Right ventricle myocardium inferior (tissue), 1 donor: ENCODE data around the gene TRABD2B. TPM values are rescaled to one million over a fixed set of nuclear protein-coding genes. Genes with fewer than 3 reads are reported as not detected.

Experiments used
- ATAC-seq: fragments of 200-7000 bp; cut with Tn5 transposase; one replicate; pipeline ENCODE4 v1.9.1; 2020; ENCODE audit warnings: mild to moderate bottlenecking, moderate library complexity
- DNase-seq: peaks from one replicate; pipeline ENCODE4 v3.0.0; 2021; ENCODE audit errors: missing footprints
- intact Hi-C: fragments of 100-400 bp; cut with DNase I; formaldehyde crosslinking; loops from one replicate; pipeline ENCODE4 v1.11.0; 2022
- total RNA-seq: library from RNA; stranded (reverse); fragmentation: NEBNext Ultra II Directional; extraction: Animal tissue kit (Norgen Biotek cat#: 25700); gene quantifications from one replicate; pipeline ENCODE4 v1.2.1, GENCODE V29; 2021
- donor health status: DM: no; HTN: yes; CAD: no; lungs with severe emphysema.

The TRABD2B gene
- total RNA-seq, 1 donor from 2014 or later: 0.57 TPM

DNA sequence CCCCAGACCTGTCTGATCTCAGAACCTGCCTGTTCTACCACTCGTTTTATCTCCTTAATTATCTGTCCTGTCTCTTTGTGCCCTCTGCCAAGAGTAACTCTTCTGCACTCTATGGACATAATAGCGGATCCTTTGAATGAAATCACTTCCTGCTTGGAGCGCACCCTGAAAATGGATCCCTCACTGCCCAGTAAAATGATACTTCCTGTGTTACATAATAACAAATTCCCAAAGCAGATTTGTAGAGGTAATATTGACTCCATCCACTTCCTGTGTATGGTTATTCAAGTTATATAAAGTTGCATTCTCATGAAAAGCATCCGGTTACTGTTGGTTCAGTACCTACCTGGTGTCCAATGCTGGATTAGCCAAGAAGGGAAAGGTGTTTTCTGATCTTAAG, 246.0 kb downstream of the TRABD2B start:
- intact Hi-C loops: no loop called here
- DNase-seq (no peak), ATAC-seq (no peak)

DNA sequence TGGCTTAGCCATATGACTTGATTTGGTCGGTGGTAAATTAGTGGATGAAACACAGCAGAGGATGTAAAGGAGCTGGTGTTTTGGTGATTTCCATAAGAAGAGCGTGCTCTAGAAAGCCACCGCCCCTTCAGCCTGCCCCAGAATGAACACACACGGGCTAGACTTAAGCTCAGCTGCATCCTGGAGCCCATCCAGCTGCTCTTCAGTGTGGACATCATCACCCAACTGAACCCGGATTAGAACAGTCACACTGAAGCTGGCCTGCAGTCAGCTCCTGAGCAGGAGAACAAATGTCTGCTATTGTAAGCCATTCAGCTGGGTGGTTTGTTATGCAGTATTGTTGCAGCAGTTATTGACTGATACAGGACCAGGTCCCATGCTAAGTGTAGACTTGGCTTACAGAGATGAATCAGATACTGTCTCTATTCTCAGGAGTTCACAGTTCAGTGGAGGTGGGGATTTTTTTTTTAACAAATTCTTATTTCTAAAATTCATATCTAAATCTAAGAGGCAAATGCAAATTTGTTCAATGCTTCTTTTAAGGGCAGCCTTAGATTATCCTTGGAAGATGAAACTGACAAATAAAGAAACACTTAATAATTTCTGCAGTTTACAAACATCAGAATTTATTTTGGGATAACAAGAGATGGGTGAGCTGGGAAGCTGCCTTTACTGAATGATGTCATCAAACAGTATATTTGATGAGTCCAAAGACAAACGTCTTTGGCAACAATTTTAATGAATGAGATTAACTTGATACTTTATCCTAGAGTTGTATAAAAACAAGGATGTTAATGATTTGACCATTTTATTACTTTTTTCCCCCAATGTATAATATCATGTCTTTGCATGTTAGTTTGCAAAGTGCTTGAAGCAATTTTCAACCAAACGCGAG, 251.2 kb downstream of the TRABD2B start:
- intact Hi-C loops: no loop called here
- DNase-seq: no peak
- peak; percentile 62 for ATAC-seq

DNA sequence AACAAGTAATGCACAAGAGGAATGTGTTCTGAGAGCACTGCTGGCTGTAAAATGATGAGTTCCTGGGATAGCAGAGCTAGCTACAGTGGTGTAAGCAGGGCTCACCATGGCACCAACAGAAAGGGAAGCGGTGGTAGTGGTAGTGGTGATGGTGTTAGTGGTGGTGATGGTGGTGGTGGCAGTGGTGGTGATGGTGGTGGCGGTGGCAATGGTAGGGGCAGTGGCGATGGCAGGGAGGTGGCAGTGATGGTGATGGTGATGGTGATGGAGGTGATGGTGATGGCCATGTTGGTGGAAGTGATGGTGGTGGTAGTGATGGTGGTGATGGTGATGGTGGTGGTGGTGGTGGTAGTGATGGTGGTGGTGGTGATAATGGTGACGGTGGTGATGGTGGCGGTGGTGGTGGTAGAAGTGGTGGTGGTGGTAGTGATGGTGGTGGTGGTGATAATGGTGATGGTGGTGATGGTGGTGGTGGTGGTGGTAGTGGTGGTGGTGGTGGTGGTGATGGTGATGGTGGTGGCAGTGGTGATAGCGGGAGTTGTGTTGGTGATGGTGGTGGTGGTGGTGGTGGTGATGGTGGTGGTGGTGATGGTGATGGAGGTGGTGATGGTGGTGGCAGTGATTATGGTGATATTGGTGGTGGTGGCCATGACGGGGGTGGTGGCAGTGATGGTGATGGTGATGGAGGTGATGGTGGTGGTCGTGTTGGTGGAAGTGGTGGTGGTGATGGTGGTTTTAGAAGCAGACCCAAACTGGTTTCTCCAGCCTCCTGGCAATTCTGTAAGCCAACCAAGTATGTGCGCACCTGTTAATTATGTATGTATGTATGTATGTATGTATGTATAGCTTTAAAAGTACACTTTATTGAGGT, 254.1 kb downstream of the TRABD2B start:
- ATAC-seq: no peak
- intact Hi-C loops: no loop called here
- no peak for DNase-seq

DNA sequence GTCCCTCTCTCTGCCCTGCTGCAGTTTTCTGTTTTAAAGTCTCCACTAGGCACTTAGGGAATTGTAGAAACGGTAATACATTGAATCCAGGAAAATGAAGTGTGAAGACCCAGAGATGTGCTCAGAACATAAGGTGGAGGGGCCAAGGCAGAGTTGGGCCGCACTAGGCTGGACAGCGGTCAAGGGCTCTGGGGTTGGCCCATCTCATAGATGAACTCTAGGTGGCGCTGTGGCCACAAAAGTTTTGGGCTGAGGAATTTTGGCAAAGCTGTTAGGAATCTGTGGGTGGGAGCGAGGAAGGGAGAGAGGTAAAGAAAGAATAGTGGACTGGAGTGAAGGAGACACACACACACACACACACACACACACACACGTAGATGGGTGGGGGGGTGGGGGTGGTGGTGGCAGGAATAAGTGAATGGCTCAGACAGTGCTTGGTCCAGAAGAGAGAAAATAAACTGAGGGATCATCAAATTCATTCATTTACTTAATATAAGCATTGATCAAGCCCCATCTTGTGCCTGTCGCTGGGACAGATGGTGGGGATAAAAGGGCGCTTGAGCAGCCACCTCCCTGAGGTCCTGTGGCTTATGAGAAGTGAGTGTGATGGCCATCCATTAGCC, 258.5 kb downstream of the TRABD2B start:
- ATAC-seq: peak; percentile 79
- intact Hi-C loops: loop anchor here (2.0 to 10.0 kb wide), 4 partner anchors 44 to 322 kb away; partner anchors contain the start of gene TRABD2B

DNA sequence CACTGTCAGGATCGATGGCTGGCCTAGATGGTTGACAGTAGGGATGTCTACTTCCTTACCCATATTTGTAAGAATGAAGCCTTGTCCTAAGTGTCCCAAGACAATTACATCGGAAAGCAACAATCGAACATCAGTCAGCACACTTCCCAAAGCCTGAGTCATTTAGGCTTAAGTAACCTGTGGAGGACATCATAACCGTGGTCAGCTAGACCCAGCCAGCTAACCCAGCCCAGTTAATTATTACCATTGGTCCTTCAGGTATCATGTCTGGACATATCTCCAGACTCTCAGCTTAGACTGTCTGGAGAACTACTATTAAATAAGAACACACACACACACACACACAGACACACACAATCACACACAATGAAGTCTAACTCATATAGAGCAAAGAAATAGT, 264.7 kb downstream of the TRABD2B start:
- DNase-seq (no peak), ATAC-seq (no peak)
- intact Hi-C loops: loop anchor here (10.0 kb wide), 1 partner anchor 162 kb away; no protein-coding TSS in a partner anchor

More for the DNA sequence above, 258.5 kb downstream of the TRABD2B start:
- no peak for DNase-seq

DNA sequence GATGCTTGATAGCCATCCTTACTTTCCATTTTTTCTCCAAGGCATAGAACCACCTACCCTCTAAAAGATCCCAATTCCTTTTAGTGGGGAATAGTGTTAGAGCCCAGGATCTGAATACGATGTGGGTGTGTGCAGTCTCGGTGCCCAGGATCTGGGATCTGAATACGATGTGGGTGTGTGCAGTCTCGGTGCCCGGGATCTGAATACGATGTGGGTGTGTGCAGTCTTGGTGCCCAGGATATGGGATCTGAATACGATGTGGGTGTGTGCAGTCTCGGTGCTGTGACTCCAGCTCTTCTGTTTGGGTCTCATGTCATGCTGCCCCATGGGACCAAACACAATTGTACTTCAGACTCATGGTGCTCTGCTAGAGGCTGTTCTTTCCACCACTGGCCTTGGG, 265.5 kb downstream of the TRABD2B start:
- intact Hi-C loops: loop anchor here (10.0 kb wide), 1 partner anchor 163 kb away; no protein-coding TSS in a partner anchor
- ATAC-seq: no peak
- DNase-seq: no peak

DNA sequence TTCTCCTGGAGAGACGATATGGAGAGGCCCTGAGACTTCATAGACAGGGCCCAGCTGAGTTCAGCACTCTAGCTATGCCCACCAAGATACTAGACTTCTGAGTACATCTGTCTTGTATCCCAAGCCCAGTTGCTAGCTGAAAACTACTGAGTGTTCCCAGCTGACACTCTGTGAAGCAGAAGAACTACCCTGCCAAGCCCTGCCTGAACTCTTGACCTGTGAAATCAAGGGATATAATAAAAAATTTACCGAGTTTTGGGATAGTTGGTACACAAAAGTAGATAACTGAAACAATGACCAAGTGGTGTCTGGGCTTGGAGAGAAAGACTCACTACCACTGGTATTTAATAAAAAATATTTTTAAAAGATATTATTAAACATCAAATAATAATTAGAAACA, 267.5 kb downstream of the TRABD2B start:
- no peak for ATAC-seq
- intact Hi-C loops: loop anchor here (5.0 to 10.0 kb wide), 2 partner anchors 165 to 297 kb away; no protein-coding TSS in a partner anchor
- DNase-seq: no peak

DNA sequence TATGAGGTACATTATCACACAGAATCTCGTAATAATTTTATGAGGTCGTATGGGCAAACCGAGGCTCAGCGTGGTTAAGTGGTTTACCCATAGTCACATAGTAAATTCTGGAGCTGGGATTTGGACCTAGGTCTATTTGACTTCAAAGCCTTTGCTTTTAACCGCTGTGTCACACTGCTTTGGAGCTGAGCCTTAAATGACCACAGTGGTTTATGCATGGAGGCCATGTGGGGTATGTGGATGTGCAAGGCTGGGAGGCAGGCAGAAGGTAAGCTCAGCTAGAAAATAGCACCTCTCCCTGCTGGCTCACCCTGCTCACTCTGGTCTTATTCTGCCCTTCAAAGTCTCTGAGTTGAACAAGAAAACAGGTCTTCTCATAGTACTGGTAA, 269.5 kb downstream of the TRABD2B start:
- no peak for ATAC-seq

DNA sequence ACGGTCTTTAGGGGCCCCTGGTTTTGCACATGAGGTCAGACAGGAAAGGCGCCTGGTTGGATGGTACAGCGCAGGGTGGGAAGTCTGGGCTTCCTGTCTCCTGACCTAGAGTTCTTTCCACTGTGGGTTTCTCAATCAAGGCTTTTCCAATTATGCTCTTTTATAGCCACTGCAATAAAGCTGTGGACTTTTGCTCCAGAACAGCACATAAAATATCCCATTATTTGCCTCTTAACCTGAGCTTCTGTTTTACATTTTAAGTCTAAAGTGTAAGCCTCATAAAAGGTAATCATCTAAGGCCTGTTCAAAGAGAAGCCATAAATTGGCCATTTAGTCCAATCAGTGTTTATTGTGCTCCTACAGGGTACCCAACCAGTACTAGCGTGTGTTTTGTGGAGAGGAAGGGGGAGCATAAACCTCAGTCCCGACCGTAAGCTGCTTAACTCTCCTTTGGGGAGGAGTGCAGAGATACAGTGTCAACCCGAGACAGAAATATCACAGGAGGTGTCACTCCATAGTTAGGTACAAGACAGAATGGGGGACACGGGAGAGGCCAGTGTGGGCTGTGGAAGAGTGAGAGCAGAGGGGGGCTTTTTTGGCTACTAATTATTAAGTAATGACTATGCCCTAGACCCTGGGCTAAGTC, 270.0 kb downstream of the TRABD2B start:
- intact Hi-C loops: loop anchor here (5.0 kb wide), 1 partner anchor 295 kb away; no protein-coding TSS in a partner anchor
- ATAC-seq (no peak), DNase-seq (no peak)

More for the DNA sequence above, 269.5 kb downstream of the TRABD2B start:
- intact Hi-C loops: loop anchor here (5.0 kb wide), 1 partner anchor 295 kb away; no protein-coding TSS in a partner anchor
- no peak for DNase-seq

DNA sequence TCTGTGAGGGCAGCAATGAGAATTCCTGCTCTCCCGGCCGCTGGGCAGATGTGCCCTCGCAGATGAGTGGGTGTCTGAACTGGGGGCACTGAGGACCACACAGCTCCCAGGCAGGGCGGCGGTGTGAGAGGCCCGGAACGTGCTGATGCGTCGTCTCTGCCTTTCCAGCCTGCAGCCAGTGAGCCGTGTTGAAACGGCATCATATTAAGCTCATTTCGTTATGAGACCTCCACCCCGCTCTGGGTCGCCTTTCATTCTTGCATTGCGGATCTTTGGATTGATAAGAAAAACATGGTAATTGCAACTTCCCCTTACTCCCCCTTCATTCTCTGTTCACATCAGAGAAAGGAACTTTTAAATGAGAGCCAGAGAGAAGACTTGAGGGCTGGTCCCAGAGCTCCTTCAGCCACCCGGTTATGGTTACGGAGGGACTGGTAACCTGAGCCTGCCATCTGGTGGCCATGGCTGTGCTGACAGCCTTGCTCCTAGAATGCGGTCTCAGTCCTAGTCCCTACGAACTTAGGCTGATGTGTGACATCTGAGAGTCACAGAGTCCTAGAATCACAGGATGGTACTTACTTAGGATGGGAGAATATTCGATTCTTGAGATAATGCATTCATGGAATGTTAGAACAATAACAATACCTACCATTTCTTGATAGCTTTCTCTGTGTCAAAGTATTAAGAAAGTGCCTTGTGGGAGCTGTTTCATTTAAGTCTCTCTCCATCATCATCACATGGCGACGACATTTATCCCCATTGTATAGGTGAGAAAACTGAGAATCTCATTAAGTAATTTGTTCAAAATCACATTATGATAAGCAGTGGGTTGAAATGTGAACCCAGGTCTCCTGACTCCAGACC, 271.0 kb downstream of the TRABD2B start:
- intact Hi-C loops: loop anchor here (5.0 kb wide), 1 partner anchor 294 kb away; no protein-coding TSS in a partner anchor
- no peak for DNase-seq
- ATAC-seq: peak; percentile 87

DNA sequence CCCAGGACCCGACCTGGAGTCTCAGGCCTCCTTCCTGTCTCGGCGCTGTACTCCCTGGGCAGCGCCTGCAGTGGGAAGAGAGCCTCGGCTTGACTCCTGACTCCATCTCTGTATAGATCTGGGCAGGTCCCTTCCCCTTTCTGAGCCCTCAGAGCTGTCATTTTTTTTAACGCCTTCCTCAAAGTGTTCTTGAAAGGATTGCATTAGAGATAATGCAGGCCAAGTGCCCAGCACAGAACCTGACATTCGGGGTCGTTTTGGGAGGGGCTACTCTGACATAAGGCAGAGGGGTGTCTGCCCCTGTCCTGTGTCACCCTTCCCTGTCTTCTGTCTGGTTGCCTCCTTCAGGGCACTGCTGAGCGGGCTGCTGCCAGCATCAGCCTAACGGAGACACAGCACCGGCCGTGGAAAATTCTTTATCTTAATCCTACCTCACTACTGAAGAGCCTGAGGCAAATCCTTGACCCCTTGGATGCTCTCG, 271.6 kb downstream of the TRABD2B start:
- intact Hi-C loops: loop anchor here (5.0 kb wide), 1 partner anchor 293 kb away; no protein-coding TSS in a partner anchor
- ATAC-seq (no peak), DNase-seq (no peak)

DNA sequence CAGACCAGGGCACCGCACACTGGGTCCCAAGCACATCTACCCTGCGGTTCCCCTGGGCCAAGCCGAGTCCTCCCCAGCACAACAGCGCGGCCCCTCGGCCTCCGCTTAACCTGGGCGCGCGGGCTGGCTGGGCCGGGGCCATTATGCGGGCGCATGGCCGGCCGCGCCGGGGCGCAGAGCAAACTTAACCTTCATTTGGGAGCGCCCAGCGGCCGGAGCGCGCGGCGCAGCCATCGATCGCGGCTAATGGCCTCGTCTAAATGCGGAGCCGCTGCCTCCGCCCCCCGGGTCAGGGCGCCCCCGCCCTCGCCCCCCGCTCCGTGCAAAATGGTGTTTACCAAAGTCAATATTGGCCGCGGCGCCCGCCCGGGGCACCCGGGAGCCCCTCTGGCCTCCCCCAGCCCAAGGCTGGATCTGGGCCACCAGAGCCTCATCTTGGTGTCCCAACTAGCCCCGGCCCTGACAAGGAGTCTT, 272.1 kb downstream of the TRABD2B start:
- intact Hi-C loops: loop anchor here (5.0 kb wide), 1 partner anchor 293 kb away; no protein-coding TSS in a partner anchor
- ATAC-seq (no peak), DNase-seq (no peak)

DNA sequence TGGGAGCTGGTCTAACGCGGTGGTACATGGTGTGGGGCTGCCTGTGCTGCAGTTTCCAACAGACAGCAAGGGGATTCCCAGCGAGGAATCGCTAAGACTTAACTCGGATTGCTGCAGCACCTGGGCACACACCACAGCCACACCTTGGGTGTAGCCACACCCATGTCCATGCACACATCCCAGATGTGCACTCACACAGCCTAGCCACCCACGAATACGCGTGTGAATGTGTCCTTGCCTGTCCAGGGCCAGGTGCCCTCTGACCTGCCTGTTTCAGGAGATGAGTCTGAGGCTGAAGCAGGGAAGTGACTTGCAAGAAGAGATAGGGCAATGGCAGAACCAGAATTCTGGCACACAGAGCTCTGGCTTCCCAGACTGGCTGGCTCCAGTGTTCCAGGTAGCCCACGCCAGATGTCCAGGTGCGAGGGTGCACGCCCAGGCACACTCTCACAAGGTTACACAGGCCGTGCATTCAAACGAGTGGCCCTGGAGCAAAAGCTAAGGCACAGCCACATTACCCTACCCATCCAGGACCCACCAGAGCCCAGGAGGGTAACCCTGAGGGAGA, 272.7 kb downstream of the TRABD2B start:
- no peak for DNase-seq
- intact Hi-C loops: no loop called here
- no peak for ATAC-seq

DNA sequence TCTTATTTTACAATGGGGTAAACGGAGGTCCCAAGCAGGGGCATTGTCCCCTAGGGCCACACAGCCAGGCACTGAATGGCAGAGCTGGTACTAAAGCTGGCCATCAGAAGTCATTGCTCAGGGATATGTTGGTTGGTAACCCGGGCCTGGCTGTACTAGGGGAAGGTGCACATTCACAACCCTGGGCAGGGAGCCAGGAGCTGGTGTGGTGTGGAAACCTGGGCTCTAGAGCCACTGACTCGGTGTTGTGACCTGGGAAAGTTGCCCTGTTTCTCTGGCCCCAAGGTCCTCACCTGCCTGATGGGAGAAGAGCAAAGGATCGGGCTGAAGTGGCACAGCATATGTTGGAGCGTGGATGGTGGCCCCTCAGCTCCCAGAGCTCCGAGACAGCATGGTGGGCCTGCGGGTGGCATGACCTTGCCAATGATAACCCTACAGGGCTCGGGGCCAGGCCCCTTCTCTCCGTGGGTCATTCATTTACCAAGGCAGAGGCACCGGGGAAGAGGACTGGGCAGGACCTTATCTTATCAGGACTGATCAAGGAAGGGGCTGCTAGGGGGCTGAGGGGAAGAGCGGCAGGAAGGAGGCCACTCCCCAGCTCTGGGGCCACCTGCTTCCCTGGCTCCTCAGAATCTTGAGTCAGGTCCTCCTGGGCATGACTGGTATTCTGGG, 274.1 kb downstream of the TRABD2B start:
- intact Hi-C loops: no loop called here

DNA sequence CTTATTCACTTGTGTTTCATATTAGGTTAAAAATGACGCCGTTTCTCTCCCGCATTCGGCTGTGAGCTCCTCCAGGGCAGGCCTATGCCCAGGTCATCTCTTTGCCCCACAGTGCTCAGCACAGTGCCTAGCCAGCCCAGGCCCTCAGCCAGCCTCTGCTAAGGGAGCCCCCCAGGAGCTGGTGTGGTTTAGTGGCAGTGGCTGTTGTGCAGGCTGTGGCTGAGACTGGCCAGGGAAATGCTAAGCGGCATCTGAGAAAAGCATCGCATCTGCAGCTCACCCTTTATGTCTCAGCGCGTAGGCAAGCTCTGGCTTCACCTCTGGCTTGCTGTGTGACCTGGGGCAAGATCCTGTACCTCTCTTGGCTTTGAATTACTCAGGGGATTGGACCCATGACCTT, 275.1 kb downstream of the TRABD2B start:
- no peak for ATAC-seq
- intact Hi-C loops: no loop called here
- no peak for DNase-seq

More for the DNA sequence above, 274.1 kb downstream of the TRABD2B start:
- DNase-seq (no peak), ATAC-seq (no peak)

DNA sequence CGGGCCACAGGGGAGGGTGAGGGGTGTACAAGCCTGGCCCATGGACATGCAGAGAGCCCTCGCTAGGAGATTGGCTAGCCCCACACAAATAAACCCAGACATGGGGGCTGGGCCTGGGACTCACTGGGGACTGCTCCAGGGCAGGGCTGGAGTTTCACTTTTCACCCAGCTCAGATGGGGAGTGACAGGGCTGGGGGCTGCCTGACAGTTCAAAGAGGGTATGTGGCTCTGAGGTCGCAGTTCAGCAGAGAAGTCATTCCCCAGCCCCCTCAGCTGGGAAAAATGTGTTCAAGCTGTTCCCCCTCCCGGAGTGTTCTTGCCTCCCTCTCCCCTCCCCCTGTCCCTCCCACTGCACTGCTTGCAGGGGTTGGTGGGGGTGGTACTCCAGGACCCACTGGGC, 277.1 kb downstream of the TRABD2B start:
- ATAC-seq (no peak), DNase-seq (no peak)
- intact Hi-C loops: no loop called here
